Gastrocnemius medialis (tissue), 4 donors: Measurements from ENCODE around the gene BCL11A. TPM values are rescaled to one million over a fixed set of nuclear protein-coding genes. Genes with fewer than 3 reads are reported as not detected.

ENCODE experiments used
- ATAC-seq, 2 donors: fragments of 150-250 bp; one replicate each; pipeline ENCODE4 v1.9.1; 2016
- DNase-seq, 2 donors: peaks; one replicate each; pipeline ENCODE4 v3.0.0-alpha.2; 2019
- H3K27ac ChIP-seq, 4 donors: fragments of 200-600 bp; sonication (generic); 1 replicate in 1 of 4; 2 replicates in 3 of 4; pipeline ENCODE4 v1.5.1; 2016 to 2018; ENCODE audit warnings: mild to moderate bottlenecking in 2 of 4, moderate library complexity in 1 of 4
- H3K27me3 ChIP-seq, 3 donors: fragments of 200-600 bp; sonication (generic) in 2 of 3; 1 replicate in 1 of 3; 2 replicates in 2 of 3; pipeline versions ENCODE4 v1.5.1 to v1.6.0; 2016 to 2019; ENCODE audit warnings: mild to moderate bottlenecking in 1 of 3, moderate library complexity in 1 of 3
- H3K36me3 ChIP-seq, 2 donors: fragments of 200-600 bp; sonication (generic) in 1 of 2; one replicate each; pipeline ENCODE4 v1.5.1; 2017 to 2018
- H3K4me1 ChIP-seq, 2 donors: fragments of 200-600 bp; sonication (generic) in 1 of 2; one replicate each; pipeline ENCODE4 v1.5.1; 2016 to 2017; ENCODE audit warnings: mild to moderate bottlenecking in 2 of 2
- H3K4me3 ChIP-seq, 4 donors: fragments of 200-600 bp; sonication (generic) in 3 of 4; 1 replicate in 1 of 4; 2 replicates in 3 of 4; pipeline ENCODE4 v1.5.1; 2016 to 2019; ENCODE audit warnings: mild to moderate bottlenecking in 2 of 4
- H3K9me3 ChIP-seq, 3 donors: fragments of 200-600 bp; sonication (generic) in 2 of 3; 1 replicate in 1 of 3; 2 replicates in 2 of 3; pipeline ENCODE4 v1.5.1; 2016 to 2019
- POLR2A ChIP-seq, 2 donors: fragments of 450-650 bp; IDR thresholded peaks; one replicate each; pipeline ENCODE4 v1.6.1; 2017; ENCODE audit warnings: antibody characterized with exemption in 2 of 2, mild to moderate bottlenecking in 2 of 2, moderate library complexity in 2 of 2
- in situ Hi-C, 4 donors: fragments of 200-750 bp; cut with MboI; loops; one replicate each; pipeline versions ENCODE4 v1.15.0 to v1.8.0; 2017; ENCODE audit warnings: low sequenced_read_pairs in 4 of 4
- intact Hi-C: fragments of 100-400 bp; cut with DNase I; formaldehyde crosslinking; loops from one replicate; pipeline ENCODE4 v1.15.1; 2023; ENCODE audit warnings: low total_unique reads
- total RNA-seq, 4 donors: library from RNA; depleted of rRNA; stranded (reverse); fragments of >200 nt; gene quantifications; one replicate each; pipeline versions ENCODE4 v1.1.0 to v1.2.3, GENCODE V29; 2016
- TF ChIP-seq, protein P1 (sequence below), 5 experiments: fragments of 450-650 bp in 3 of 5; fragments of 200-600 bp in 2 of 5; sonication (generic) in 2 of 5; IDR thresholded peaks in 4 of 5; conservative IDR thresholded peaks in 1 of 5; 1 replicate in 4 of 5; 2 replicates in 1 of 5; pipeline ENCODE4 v1.5.1; 2016 to 2019; ENCODE audit warnings: antibody characterized with exemption in 5 of 5, mild to moderate bottlenecking in 3 of 5, moderate library complexity in 3 of 5

Gene BCL11A
- total RNA-seq, 4 donors from 2014 or later, result 0.04 to 1.0 (median 0.07) TPM; not detected in 1

DNA sequence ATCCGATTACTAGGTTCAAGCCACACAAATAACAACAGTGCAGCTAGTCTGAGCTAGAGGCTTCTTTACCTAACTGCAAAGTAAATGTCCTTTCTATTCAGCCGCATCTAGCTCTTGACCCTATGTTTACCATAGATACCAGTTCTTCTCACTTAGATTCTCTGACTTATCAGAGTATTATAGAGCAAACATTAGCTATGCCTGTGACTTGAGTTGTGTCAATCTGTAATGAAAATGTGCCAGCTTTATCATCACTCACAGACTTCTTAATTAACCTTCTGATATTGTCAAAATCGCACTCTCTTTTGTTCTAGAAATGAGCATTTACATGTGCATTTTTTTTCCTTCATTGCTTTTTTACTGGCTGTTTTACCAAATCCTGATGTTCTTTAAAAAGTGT is 79.9 kb downstream of the BCL11A start:
- Histone ChIP-seq H3K27me3 (no peaks in the 10 kb centered on the region), H3K36me3 (no peaks in the 10 kb centered on the region), H3K4me1 (no peaks in the 10 kb centered on the region), H3K27ac (no peak overlapping the region), H3K4me3 (no peak overlapping the region), H3K9me3 (no peaks in the 10 kb centered on the region)
- DNase-seq (no peak), ATAC-seq (no peak)
- in situ Hi-C loops, result no loop called here
- TF ChIP-seq, protein P1, sequence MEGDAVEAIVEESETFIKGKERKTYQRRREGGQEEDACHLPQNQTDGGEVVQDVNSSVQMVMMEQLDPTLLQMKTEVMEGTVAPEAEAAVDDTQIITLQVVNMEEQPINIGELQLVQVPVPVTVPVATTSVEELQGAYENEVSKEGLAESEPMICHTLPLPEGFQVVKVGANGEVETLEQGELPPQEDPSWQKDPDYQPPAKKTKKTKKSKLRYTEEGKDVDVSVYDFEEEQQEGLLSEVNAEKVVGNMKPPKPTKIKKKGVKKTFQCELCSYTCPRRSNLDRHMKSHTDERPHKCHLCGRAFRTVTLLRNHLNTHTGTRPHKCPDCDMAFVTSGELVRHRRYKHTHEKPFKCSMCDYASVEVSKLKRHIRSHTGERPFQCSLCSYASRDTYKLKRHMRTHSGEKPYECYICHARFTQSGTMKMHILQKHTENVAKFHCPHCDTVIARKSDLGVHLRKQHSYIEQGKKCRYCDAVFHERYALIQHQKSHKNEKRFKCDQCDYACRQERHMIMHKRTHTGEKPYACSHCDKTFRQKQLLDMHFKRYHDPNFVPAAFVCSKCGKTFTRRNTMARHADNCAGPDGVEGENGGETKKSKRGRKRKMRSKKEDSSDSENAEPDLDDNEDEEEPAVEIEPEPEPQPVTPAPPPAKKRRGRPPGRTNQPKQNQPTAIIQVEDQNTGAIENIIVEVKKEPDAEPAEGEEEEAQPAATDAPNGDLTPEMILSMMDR (IDR thresholded peaks at IDR 0.05 in 4 of 5, conservative IDR thresholded peaks at IDR 0.05 in 1 of 5), result no peak
- TF ChIP-seq POLR2A (IDR thresholded peaks at IDR 0.05), result no peak
- intact Hi-C loops, result no loop called here

DNA sequence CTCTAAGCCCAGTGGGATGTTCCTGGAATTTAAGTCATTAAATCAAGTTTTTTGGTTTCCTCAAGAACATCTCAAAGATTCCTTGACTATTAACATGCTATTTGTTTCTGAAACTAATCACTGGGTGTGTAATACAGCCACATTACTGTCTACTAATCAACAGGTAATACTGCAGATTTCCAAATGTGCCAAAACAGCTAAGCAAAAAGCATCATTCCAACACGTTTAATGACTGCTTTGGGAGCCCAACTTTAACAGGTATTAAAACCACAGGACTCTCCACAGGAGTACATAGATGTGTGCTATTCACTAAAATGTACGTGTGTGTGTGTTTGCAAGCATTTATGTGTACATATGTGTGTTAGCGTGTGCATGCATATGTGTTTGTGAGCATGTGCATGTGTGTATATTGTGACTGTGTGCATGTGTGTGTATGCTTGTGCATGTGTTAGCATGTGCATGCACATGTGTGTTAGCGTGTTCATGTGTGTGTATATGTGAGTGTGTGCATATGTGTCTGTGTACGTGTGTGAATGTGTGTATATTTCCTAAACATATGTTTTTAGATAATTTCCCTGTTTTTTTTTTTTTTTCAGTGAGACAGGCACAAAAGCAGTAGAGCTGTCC is 80.7 kb downstream of the BCL11A start:
- Histone ChIP-seq H3K4me1 (no peaks in the 10 kb centered on the region), H3K36me3 (no peaks in the 10 kb centered on the region), H3K27ac (no peak overlapping the region), H3K9me3 (no peaks in the 10 kb centered on the region), H3K4me3 (no peak overlapping the region), H3K27me3 (no peaks in the 10 kb centered on the region)
- TF ChIP-seq POLR2A (IDR thresholded peaks at IDR 0.05), result no peak
- TF ChIP-seq, protein P1 (IDR thresholded peaks at IDR 0.05 in 4 of 5, conservative IDR thresholded peaks at IDR 0.05 in 1 of 5), result no peak
- DNase-seq, result no peak
- in situ Hi-C loops, result no loop called here
- ATAC-seq, result no peak
- intact Hi-C loops, result no loop called here

DNA sequence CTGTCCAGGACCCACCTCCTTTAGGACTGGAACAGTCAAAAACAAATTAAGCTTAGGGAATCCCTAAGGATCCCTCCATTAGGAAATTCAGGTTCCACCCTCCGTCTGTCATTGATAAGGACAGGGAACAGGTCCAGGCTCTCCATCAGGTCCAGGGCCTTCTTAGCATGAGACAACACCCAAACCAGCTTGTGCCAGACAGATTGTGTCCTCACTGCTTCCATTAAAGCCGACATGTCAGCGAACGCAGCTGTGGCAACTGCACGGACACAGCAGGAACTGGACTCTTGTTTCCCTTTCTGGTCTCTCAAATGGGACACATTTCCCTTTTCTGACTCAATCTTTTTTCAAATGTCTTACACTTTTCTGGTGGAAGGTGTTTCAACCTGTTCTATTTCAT is 81.4 kb downstream of the BCL11A start:
- TF ChIP-seq, protein P1 (IDR thresholded peaks at IDR 0.05 in 4 of 5, conservative IDR thresholded peaks at IDR 0.05 in 1 of 5), result no peak
- TF ChIP-seq POLR2A (IDR thresholded peaks at IDR 0.05), result no peak
- intact Hi-C loops, result no loop called here
- Histone ChIP-seq H3K4me1 (no peaks in the 10 kb centered on the region), H3K27me3 (no peaks in the 10 kb centered on the region), H3K4me3 (no peak overlapping the region), H3K36me3 (no peaks in the 10 kb centered on the region), H3K27ac (no peak overlapping the region), H3K9me3 (no peaks in the 10 kb centered on the region)
- in situ Hi-C loops, result no loop called here
- DNase-seq, result no peak
- ATAC-seq, result no peak

DNA sequence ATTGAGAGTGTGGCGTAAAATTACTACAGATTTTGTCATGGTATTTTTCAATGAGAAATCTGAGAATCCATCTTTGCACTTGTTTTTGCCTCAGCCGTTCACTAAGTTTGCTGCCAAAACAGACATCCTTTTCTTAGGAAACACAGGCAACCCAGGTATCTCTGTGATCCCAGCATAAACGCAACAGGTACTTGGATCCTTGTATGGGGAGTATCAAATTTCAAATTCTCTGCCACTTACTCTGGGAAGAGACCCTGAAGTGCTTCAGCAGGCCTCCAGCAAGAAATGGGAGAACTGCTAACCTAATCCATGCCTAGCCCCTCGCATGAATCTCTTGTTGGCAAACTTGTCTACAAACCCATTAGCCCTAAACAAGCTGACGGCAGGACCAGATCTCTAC is 83.1 kb downstream of the BCL11A start:
- no peak for ATAC-seq
- no peaks in the 10 kb centered on the region for H3K4me1 ChIP-seq
- H3K27ac ChIP-seq, result no peak overlapping the region
- no peak for DNase-seq
- TF ChIP-seq, protein P1 (IDR thresholded peaks at IDR 0.05 in 4 of 5, conservative IDR thresholded peaks at IDR 0.05 in 1 of 5), result no peak
- TF ChIP-seq POLR2A (IDR thresholded peaks at IDR 0.05), result no peak
- H3K36me3 ChIP-seq, result no peaks in the 10 kb centered on the region
- no peak overlapping the region for H3K4me3 ChIP-seq
- intact Hi-C loops, result no loop called here
- H3K9me3 ChIP-seq, result no peaks in the 10 kb centered on the region
- no peaks in the 10 kb centered on the region for H3K27me3 ChIP-seq
- in situ Hi-C loops, result no loop called here
